Ureter (tissue), 1 donor: ENCODE measurements around the gene C6orf132. TPM values are rescaled to one million over a fixed set of nuclear protein-coding genes. Genes with fewer than 3 reads are reported as not detected.
"Not testable (repeated sequence)": the region's sequence is repeated elsewhere in the genome, so short reads cannot be mapped to it uniquely, and the experiment has no call there.

Source experiments
- DNase-seq: peaks from one replicate; pipeline ENCODE4 v3.0.0-alpha.2; 2020; ENCODE audit warnings: low spot score
- total RNA-seq: library from RNA; stranded (reverse); gene quantifications from one replicate; pipeline ENCODE4 v1.2.4, GENCODE V29; 2023
- donor health status: DM: yes; HTN: yes; CAD: no.

The C6orf132 gene
- total RNA-seq = 69.3 TPM

GRCh38 chr6:42142118-42142835, at the start of gene C6orf132:
Gene C6orf132, minus strand, starts transcription at chr6:42142620. Its CDS starts 176 bp downstream, at chr6:42142444.
- peak; percentile 81 for DNase-seq

- no peak for DNase-seq
Observed at GRCh38 chr6:42190554-42191183, 48.2 kb upstream of the C6orf132 start.

GRCh38 chr6:42188406-42188805, 46.0 kb upstream of the C6orf132 start:
- DNase-seq = no peak

GRCh38 chr6:42185597-42185996, 43.2 kb upstream of the C6orf132 start:
- no peak for DNase-seq

GRCh38 chr6:42184475-42184874, 42.1 kb upstream of the C6orf132 start:
- no peak for DNase-seq

- no peak for DNase-seq
Observed at GRCh38 chr6:42182101-42182500, 39.7 kb upstream of the C6orf132 start.

- no peak for DNase-seq
Observed at GRCh38 chr6:42179945-42180313, 37.5 kb upstream of the C6orf132 start.

GRCh38 chr6:42179261-42179944, 37.0 kb upstream of the C6orf132 start:
- no peak for DNase-seq

- no peak for DNase-seq
Observed at GRCh38 chr6:42177514-42178364, 35.3 kb upstream of the C6orf132 start.

- no peak for DNase-seq
Observed at GRCh38 chr6:42176981-42177380, 34.6 kb upstream of the C6orf132 start.

- DNase-seq = no peak
Observed at GRCh38 chr6:42175860-42176259, 33.4 kb upstream of the C6orf132 start.

- no peak for DNase-seq
Observed at GRCh38 chr6:42173101-42173500, 30.7 kb upstream of the C6orf132 start, which contains the start of gene GUCA1A. Gene GUCA1A, plus strand, starts transcription at chr6:42173364. Its CDS starts 250 bp downstream, at chr6:42173614.

- DNase-seq = no peak
Observed at GRCh38 chr6:42171813-42172581, 29.6 kb upstream of the C6orf132 start.

- DNase-seq = not testable (repeated sequence)
Observed at GRCh38 chr6:42169780-42170179, 27.4 kb upstream of the C6orf132 start.

GRCh38 chr6:42168650-42169049, 26.2 kb upstream of the C6orf132 start:
- no peak for DNase-seq

GRCh38 chr6:42166444-42167141, 24.2 kb upstream of the C6orf132 start:
- peak; percentile 77 for DNase-seq

GRCh38 chr6:42165016-42165415, 22.6 kb upstream of the C6orf132 start:
- no peak for DNase-seq

- no peak for DNase-seq
Observed at GRCh38 chr6:42163981-42164380, 21.6 kb upstream of the C6orf132 start.

GRCh38 chr6:42162812-42163211, 20.4 kb upstream of the C6orf132 start:
- no peak for DNase-seq

- DNase-seq = no peak
Observed at GRCh38 chr6:42162384-42162783, 20.0 kb upstream of the C6orf132 start.
